ENCODE data around the gene ZNF500.

The ZNF500 gene

GRCh38 chr16:4766875-4767628 lies at the start of gene ZNF500:
TSS of gene ZNF500 (minus strand) at chr16:4767162. CDS start at chr16:4765978, 1,184 bp downstream.
- peak; percentile 98 to 99 (median 98) for DNase-seq

GRCh38 chr16:4814542-4815173 lies 47.7 kb upstream of the ZNF500 start:
- no peak for DNase-seq

- DNase-seq, result no peak
Observed at GRCh38 chr16:4814046-4814445, 47.1 kb upstream of the ZNF500 start.

GRCh38 chr16:4813251-4814003 lies 46.5 kb upstream of the ZNF500 start:
- DNase-seq, result no peak

GRCh38 chr16:4811773-4812172 lies 44.8 kb upstream of the ZNF500 start:
- DNase-seq, result no peak

- DNase-seq, result no peak
Observed at GRCh38 chr16:4811242-4811641, 44.3 kb upstream of the ZNF500 start.

- DNase-seq, result no peak
Observed at GRCh38 chr16:4806280-4806679, 39.3 kb upstream of the ZNF500 start.

- DNase-seq, result no peak
Observed at GRCh38 chr16:4805231-4805630, 38.3 kb upstream of the ZNF500 start.

GRCh38 chr16:4803898-4804762 lies 37.2 kb upstream of the ZNF500 start:
- no peak for DNase-seq

GRCh38 chr16:4803401-4803844 lies 36.5 kb upstream of the ZNF500 start:
- peak; percentile 38 to 58 (median 53) for DNase-seq

- peak; percentile 93 to 97 (median 94) for DNase-seq
Observed at GRCh38 chr16:4802659-4803287, 35.8 kb upstream of the ZNF500 start.

- DNase-seq, result peak in 2 of 3 donors; percentile 18 to 52
Observed at GRCh38 chr16:4801962-4802658, 35.1 kb upstream of the ZNF500 start, which contains the start of gene ROGDI. TSS of gene ROGDI (minus strand) at chr16:4802633. CDS start at chr16:4802571, 62 bp downstream.

GRCh38 chr16:4801051-4801961 lies 34.3 kb upstream of the ZNF500 start:
- no peak for DNase-seq

GRCh38 chr16:4800290-4801041 lies 33.5 kb upstream of the ZNF500 start:
- DNase-seq, result peak in 2 of 3 donors; percentile 29 to 53

GRCh38 chr16:4799171-4799855 lies 32.4 kb upstream of the ZNF500 start:
- no peak for DNase-seq

- DNase-seq, result no peak
Observed at GRCh38 chr16:4798456-4798855, 31.5 kb upstream of the ZNF500 start.

GRCh38 chr16:4797805-4798252 lies 30.9 kb upstream of the ZNF500 start:
- DNase-seq, result no peak

GRCh38 chr16:4796982-4797804 lies 30.2 kb upstream of the ZNF500 start:
- no peak for DNase-seq
